ENCODE data around the gene CEMIP.
A peak's percentile ranks its signal among the peaks of the same experiment; 100 is the strongest.

The CEMIP gene

GRCh38 chr15:80966431-80967197, 187.4 kb downstream of the CEMIP start:
- DNase-seq = no peak

DNA sequence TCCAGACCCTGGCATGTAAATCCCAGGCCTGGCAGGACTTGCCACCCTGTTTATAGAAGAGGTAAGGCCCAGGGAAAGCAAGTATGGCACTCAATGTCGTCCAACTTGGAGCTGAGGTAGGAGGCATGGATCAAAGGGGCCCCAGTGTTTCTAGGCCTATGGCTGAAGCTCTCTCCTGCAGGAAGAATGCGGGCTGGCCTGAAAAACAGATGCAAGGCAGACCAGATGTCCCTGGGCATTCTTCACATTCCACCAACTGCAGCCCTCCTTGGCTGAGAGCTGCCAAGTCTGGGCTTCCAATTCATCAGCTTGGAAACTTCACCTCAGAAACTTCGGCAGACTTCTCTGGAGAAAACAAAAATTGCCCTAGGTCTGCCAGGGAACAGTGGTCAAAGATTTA, 188.3 kb downstream of the CEMIP start:
- no peak for DNase-seq

DNA sequence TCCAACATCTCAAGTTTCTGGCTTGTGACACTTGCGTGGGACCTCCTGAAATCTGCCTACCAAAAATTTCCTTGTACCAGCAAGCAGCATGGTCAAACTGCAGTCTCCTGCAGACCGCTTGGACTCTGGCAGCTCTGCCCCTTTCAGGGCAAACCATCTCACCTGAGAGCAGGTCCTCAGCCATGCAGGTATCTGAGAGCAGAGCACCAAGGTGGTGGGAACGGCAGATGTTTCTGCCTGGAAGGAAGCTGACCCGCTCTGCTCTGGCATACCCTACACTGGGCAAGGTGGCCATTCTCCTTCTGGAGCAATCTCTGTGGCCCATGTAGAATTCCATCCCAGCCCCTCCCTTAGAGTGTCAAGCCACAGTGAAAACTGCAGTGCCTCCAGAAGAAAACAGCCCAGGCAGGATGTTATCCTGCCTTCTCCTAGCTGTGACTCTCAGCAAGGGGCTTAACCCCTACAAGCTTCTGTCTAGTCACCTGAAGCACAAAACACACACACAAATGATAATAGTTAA, 188.9 kb downstream of the CEMIP start:
- no peak for DNase-seq

DNA sequence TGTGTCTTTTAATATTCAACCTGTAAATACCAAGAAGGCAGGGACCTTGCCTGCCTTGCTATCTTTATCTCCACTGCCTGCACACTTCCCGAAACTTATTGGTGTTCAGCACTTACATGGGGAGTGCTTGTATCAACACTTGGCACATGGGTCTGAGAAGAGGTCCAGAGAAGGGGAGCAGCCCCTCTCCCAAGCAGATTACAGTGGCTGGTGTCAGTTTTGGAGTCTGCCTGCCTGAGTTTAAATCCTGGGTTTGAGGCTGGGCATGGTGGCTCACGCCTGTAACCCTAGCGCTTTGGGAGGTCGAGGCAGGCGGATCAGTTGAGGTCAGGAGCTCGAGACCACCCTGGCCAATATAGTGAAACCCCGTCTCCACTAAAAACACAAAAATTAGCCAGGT, 190.1 kb downstream of the CEMIP start:
- DNase-seq = no peak

DNA sequence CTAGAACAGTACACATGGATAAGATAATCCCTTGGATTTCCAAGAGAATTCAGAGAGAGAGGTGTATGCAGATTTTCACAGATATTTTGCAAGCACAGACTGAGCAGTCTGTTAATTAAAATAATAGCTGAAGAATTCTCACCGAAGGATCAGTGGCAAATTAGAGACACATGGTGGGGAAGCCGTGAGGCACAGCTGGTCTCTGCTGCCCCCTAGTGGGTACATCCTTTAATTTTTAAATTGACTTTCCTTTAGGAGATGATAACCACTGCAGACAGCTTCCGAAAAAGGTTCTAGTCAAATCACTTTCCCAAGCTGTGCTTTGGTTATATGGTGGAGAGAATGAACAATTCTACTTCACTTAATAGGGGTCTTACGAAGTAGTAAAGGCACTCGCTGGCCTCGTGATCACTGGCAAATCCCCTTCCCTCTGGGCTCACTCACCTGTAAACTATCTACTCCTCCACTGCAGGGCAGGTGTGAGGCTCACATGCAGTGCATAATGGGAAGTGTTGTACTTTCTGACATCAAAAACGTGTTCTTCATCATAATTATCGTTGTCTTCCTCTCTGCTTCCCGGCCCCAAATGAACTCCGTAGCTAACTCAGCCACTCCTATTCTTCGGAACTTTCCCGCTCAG, 191.0 kb downstream of the CEMIP start:
- peak; percentile 20 for DNase-seq

DNA sequence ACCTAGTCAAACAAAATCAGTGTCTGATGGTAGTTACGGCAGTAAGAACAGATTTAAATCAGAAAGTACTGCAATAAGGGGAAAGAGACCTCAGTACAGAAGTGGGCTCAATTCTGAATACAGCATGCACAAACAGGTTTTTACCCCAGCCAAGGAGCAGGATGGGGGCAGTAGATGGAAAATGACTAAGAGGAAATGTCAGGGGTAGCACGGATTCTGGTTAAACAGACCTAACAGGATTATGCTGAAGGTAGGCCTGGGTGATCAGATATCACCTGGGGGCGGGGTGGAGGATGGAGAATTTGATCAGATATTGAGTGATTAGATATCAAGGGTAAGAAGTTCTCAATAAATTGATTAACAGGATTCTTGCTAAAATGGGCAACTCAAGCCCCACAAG, 191.5 kb downstream of the CEMIP start:
- DNase-seq = no peak

GRCh38 chr15:80971143-80971542, 192.0 kb downstream of the CEMIP start:
- DNase-seq = no peak

DNA sequence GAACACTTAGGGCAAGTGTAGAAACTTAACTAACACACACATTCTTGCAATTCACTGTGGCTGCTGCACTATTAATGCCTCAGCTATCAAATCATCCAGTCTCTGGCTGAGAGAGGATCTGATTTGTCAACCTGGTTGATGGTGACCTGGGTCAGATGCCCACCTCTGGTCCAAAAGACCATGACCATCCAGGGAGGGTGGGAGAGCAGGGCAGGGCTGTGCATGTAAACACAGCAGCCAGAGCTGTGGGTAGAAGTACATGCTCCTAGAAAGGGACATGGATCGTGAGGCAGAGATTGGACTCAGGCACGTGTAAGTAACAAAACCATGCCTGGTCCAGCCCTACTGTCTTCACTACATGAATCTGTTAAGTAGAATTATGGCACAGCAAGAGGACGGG, 193.1 kb downstream of the CEMIP start:
- no peak for DNase-seq

DNA sequence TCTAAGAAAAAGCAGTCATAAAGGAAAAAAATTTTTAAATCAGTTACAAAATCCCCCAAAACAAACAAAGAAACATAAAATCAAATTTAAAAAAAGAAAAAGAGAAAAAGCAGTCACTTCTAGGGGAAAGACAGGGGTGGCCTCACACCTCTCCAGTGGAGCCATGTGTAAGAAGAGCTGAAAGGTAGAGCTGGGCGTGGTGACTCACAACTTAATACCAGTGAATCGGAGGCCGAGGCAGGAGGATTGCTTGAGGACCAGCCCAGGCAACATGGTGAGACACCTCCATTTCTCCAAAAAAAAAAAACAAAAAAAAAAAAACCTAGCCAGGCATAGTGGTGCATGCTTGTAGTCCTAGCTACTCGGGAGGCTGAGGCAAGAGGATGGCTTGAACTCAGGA, 195.7 kb downstream of the CEMIP start:
- no peak for DNase-seq

GRCh38 chr15:80976851-80977250, 197.7 kb downstream of the CEMIP start:
- DNase-seq = no peak

- DNase-seq = no peak
Observed at GRCh38 chr15:80977627-80978036, 198.5 kb downstream of the CEMIP start.

- DNase-seq = no peak
Observed at GRCh38 chr15:80978685-80979329, 199.6 kb downstream of the CEMIP start.

DNA sequence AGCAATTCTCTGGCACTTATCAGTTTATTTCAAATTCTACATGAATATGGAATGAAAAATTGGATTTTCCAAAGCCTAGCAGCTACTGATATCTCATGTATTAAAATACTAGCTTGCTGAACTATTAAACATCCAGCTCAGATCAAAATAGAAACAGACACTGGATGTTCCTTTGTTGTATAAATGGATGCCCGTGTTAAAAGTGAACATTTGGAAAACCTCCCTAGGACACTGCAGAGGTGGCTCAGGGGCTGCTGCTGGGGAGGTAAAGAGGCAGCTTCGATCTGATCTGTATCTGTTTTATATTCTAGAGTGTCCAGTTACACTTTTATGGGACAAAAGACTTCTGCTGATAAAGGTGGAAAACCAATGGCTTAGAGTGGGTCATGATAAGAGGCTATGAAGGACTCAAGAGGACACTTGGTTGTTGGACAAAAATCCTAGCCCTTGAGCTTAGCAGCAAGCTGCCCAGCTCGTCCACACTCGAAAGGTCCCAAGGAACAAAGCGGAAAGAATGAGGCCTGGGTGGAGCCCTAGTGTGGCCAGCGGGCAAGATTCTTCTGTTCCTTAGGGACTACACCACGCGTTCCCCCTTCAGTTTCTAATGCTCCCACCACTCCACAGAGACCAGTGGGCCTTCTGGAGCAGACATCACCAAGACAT, 200.5 kb downstream of the CEMIP start:
- no peak for DNase-seq

DNA sequence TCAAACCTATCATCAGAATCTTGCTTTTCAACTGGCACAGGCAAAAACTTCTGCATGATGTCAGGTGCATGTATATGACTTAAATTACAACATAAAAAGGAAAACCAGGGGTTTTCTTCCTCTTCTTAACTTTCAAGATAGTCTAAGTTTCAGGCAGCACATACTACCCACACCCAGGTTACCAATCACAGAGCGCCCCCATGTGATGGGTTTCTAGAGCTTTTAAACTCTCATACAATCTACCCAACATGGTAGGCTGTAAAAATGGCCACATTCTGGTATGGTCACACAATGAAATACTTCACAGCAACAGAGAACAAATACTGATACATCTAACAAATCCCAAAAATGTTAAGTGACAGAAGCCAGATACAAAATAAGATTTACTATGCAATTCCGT, 203.0 kb downstream of the CEMIP start:
- no peak for DNase-seq

DNA sequence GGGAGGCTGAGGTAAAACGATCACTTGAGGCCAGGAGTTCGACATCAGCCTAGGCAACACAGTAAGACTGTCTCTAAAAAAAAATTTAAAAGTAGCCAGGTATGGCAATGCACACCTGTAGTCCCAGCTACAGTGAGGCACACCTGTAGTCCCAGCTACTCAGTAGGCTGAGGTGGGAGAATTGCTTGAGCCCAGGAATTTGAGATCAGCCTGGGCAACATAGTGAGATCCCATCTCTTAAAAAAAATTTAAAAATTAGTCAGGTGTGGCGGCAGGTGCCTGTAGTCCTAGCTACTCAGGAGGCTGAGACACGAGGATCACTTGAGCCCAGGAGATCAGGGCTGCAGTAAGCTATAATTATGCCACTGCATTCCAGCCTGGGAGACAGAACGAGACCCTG, 203.7 kb downstream of the CEMIP start:
- DNase-seq = no peak

DNA sequence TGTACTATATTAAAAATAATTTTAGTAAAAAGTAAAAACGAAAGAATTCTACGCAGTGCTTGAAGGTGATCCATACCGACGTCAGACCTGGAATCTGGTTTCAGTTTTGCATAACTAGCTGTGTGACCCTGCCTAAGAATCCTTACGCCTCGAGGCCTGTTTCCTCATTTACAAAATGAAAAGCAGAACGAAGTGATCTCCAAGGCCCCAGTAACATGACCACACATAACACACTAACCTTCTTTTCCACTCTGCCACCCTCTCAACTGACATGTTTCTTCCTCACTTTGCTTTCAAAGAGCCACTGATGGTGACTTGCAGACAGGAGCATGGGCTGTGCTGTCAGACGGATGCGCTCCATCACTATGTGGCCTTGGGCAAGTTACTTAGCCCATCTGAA, 205.7 kb downstream of the CEMIP start:
- no peak for DNase-seq

- no peak for DNase-seq
Observed at GRCh38 chr15:80985981-80986380, 206.8 kb downstream of the CEMIP start.

GRCh38 chr15:80986487-80986886, 207.3 kb downstream of the CEMIP start:
- DNase-seq = no peak

DNA sequence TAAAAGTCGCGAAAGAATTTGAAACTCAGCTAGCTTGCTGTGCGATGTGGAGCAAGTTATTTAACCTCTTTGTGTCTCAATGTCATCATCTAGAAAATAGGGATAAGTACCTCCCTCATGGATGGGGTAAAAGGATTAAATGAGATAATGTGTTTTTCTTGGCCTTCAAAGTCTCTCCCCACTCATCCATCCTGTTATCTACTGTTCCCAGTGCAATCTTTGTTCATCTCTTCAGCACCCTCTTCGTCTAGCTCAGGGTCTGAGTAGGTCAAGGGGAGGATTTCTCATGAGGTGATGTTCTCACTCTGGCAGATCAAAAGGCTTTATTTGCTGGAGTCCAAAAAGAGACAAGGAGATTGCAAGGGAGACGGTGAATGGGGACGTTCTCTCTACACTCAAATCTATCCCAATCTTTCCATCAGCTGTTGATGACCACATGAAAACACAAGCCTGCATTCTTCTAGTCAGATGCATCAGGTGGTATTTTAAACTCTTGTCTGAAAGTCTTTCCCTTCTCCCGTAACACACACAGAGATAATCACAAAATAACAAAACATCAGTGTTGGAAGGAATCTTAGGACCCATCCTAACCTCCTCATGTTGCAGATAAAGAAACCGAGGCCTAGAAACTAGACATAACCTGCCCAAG, 209.1 kb downstream of the CEMIP start:
- DNase-seq = no peak

- no peak for DNase-seq
Observed at GRCh38 chr15:80989081-80989517, 209.9 kb downstream of the CEMIP start.

- DNase-seq = peak; percentile 94
Observed at GRCh38 chr15:80989518-80990478, 210.6 kb downstream of the CEMIP start, which contains the start of gene MESD. MESD (minus strand) TSS chr15:80989819; CDS start chr15:80989791, 28 bp downstream.
